GM19467 (cell line): ENCODE data around the gene KIF2A.

Experiments used
- ATAC-seq: cut with Tn5 transposase; IDR thresholded peaks from one replicate; pipeline ENCODE4 v1.9.1; 2021; ENCODE audit warnings: mild to moderate bottlenecking, moderate library complexity; ENCODE audit not compliant: unreplicated experiment

KIF2A gene

DNA sequence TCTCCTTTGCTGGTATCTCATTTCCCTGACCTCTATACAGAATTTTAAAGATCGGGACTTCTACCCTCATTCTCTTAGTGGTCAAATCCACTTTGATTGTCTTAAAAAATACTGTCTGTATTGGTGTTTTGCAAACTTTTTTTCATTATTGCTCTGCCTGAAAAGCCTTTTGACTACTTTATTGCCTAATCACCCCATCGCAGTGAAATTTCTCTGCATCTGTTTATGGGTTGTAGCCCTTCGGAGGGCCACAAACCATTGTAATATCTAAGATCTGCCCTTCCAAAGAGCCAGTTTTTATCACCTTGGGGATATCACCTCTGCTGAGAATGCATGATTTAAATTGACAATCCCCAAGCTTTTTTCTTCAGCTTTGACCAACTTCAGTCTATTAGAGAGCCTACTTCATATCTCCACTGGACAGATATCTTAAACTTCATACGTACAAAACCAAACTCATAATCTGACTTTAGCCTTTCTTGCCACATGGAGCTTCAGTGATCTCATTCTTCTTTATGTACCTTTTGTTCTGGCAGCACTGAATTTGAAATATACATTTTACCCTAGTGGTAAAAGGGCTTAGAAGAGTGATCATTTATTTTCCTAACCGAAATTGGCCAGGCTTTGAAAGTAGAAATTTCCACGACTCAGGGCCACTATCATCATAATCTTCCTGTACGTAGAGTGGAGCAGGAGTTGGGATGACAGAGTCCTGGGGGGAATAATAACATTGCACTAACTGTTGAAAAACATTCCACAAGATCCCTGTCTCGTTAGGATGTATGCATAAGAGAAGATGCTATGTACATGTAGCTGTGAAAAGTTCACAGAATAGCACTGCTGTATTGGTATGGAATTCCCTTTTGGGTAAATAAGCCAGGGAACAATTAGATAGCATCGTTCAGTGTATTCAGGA, 21.4 kb downstream of the KIF2A start:
- ATAC-seq: no peak

DNA sequence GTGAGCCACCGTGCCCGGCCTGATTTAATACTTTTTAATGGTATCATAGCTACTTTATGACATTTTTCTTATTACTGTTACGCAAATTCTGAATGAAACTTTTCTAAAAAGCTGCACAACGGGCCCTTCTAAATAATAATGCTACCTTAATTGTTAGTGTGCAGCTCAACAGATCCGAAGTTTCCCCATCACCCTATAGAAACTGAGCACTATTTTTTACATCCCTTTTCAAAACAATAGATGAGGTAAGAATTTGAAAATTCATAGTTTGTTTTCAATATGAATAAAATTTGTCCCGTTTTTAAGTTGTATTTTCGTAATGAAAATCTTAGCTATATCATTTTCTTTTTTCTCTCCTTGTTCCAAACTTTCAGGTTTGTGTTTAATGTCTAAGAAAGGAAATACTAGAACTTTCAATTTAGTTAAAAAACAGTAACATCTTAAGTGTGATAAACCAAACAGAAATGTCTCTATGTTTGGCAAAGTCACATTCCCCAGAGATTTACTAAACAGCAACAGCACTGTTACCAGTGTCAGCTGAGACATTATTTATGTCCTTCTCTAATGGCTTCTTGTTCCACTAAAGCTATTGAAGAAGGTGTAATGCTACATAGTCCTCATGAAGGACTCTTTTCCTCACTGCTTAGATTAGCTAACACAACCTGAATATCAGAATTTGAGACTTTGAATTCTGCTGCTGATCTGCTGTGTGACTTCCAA, 22.9 kb downstream of the KIF2A start:
- ATAC-seq: no peak

DNA sequence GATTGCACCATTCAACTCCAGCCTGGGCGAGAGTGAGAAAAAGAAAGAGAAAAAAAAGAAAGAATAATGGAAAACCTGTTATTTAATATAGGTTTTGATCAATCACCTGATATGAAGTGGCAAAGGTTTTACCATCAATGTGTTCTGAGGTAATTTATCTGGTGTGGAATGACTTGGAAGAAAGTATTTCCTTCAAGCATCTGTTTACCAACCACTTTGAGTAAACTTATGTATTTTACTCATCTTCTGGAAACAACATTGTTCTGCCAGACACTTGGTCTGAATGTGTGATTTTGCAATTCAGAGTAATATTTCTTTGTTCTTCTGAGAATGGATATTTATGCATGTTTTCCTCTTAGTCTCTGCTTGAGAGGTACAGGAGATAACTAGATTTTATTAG, 24.3 kb downstream of the KIF2A start:
- ATAC-seq: no peak

GRCh38 chr5:62331921-62332320, 25.9 kb downstream of the KIF2A start:
- no peak for ATAC-seq

DNA sequence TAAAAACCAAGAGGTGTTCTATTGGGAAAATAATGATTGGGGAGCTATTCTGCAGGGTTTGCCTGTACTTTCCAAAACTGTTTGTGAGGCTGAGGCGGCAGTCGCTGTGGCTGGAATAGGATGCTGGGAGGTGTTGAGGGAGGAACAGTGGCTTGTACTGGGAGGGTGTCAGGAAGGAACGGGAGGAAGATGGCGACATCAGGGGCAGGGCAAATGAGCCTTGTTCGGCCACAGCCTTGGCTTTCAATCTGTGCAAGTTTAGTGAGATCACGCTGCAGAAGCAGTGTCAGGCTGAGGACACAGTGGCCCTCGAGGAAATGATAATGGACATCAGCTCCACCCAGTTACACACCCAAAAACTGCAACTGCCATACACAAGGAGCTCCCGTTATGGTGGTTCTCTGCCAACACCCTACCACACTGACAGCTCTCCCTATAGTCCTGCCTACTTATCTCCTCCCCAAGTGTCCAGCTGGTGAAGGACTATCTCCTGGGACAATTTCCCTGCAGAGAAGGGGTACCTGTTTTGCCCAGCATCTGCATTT, 27.3 kb downstream of the KIF2A start:
- no peak for ATAC-seq

DNA sequence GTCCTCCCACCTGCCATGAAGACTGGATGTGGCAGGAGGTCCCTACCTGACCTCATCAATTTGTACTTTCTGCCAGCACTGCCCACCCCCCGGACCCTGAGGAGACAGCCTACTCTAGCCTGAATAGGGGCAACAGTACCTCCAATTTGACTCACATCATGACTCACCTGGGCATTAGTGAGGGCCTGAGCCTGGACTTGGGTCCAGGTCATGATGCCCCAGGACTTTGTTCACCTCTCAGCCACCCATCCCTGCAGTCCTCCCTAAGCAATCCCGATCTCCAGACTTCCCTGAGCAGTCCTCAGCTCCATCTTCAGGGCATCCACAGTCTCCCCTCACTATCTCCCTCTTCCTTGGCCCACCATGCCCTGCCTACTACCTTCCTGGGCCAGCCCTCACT, 28.1 kb downstream of the KIF2A start:
- no peak for ATAC-seq

DNA sequence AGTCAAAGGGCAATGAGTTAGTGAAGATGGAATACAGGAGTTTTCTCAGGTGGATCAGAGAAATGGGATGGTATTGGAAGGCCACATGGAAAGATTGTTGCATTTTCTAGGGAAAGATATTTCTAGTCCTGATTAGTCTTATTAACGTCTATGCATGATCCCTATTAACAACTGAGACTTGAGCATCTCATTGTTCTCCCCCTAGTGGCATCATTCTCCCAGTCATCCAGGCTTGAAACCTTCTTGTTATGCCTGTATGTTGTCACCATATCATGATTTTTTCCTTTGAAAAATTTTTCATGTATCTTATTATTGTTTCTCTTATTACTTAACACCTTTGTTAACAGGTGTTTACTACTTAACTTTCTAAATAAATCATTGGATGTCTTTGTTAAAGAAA, 34.4 kb downstream of the KIF2A start:
- ATAC-seq: no peak

GRCh38 chr5:62340979-62341378, 35.0 kb downstream of the KIF2A start:
- no peak for ATAC-seq

DNA sequence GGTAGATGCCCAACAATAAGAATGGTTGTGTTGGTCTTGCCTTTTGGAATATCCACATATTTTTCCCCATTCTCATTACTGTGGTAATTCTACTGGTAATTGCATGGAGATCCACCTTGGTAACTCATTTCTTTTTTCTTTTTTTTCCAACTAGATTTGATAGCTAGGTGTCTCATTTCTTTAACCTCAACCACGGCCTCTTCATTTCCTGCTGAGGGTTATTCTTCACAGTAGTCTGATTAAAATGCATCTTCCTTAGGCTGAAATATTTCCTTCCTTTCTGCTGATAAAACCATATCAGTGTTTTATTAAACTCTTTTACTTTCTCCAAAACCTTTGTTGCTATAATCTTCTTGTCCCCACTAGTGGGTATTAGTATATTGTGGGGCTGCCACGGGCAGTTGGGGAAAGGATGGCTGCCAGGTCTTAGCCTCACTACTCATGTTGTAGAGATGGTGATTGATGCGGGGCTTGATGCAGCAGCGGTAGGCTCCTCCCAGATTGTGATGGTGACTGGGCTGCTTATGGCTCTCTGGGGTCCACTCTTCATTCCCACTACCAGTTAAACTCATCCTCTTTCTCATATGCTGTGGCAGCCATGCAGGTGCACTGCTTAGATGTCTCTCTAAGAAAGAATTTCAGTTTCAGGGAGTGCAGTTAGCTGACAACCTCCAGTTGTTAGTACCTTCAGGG, 35.9 kb downstream of the KIF2A start:
- peak; percentile 57 for ATAC-seq

DNA sequence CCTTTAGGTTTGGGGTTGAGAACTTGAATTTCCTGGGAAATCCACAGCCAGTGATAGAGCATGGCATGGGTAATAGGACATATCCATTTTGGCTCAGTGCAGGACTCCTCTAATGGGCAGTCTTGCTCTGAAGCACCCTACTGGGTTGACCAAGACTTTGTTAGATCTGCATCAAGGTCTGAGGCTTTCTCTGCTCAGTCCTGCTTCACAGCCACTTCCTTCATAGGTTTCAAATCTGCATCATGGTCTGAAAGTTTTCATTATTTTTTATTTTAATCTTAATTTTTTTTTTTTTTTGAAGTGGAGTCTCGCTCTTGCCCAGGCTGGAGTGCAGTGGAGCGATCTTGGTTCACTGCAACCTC, 36.5 kb downstream of the KIF2A start:
- peak; percentile 31 for ATAC-seq

GRCh38 chr5:62343428-62343827, 37.4 kb downstream of the KIF2A start:
- ATAC-seq: no peak

- ATAC-seq: no peak
These were observed 40.7 kb downstream of the KIF2A start for GRCh38 chr5:62346748-62347147.

DNA sequence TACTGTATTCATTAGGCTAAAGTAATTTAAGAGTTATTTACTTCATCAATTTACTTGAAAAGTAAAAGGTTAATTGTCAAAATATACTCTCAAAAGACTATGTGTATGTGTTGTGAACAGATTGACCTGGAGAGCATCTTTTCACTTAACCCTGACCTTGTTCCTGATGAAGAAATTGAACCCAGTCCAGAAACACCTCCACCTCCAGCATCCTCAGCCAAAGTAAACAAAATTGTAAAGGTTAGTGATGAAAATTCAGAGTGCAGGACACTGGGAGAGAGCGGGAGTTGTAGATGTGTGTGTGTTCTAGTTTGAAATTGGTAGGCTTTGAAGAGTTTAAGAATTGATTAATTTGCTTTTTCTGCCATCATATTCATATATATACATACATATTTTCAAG, 41.9 kb downstream of the KIF2A start:
- ATAC-seq: no peak

DNA sequence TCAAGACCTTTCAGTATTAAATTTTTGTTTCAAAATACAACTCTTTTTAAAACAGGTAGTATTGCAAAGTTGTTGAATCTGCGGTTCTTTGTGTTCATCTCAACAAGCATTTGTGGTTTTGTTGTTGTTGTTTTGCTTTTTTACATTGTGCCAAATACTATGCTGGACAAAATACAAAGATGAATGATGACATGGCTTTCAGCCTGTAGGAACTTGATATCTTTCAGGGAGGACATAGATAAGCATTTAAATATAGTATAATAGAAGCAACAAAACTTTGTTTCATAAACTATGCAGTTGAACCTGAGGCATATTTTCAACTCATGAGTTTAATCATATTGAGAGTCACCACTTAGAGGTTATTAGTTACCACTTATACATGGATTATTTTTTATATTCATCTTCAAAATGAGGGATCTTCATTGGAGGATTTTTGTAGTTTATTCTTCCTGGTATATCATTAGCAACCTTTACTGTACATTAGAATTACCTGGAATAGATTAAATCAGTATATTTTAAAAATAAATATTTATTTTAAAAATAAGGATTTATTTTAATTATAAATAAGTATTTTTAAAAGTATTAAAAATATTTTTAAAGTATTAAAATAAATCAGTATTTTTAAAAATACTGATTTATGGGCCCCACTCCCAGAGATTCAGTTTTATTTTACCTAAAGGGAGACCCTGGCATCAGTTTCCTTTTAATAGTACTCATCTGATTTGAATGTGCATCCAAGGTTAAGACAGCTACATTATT, 42.9 kb downstream of the KIF2A start:
- no peak for ATAC-seq

DNA sequence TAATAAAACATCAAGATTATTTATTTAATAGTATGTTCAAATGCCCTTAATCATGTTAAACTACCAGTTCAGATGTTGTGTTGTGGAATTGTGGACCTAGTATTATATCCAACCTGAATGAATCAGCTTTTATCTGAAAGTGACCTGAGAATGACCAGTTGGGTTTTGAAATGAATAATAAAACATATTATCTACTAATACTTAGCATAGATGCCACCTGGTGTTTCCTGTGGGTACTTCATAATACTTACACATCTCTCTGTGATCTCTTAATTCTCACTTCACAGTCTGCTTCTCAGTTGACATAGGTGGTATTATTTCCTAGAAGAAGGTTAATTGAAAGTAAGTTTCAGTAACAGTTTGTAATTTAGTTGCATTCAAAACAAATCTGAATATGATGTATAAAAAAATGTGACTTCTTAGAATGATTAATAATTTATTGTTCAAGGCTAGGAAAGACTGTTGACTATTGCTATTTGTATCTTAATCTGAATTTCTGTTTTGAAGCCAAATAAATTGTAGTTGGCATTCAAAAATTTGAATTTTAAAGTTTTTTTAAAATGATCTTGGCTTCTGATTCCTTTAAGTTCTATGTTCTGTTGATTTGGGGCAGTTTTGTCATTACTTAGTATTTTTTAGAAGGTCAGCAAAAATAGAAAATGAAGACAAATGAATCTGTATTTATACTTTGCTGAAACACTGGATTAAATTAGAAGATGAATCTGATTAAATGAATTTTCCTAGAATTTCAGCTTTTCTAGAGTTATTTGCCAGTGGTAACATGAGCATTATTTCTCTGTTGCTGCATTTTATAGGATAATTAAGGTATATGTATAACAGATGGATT, 48.2 kb downstream of the KIF2A start:
- peak; percentile 71 for ATAC-seq

- ATAC-seq: no peak
These were observed 56.7 kb downstream of the KIF2A start for GRCh38 chr5:62362701-62363100.

DNA sequence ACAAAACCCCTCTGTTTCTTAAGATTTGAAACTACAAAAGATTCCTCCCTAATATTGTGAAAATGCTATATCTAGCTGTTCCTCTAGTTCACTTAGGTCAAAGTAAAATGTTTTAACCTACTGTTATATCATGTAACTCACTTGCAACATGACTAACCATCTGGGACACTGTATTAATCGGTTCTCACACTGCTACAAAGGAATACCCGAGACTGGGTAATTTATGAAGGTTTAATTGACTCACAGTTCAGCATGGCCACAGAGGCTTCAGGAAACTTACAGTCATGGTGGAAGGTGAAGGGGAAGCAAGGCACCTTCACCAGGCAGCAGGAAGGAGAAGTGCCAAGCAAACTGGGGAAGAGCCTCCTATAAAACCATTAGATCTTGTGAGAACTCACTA, 63.0 kb downstream of the KIF2A start:
- no peak for ATAC-seq

DNA sequence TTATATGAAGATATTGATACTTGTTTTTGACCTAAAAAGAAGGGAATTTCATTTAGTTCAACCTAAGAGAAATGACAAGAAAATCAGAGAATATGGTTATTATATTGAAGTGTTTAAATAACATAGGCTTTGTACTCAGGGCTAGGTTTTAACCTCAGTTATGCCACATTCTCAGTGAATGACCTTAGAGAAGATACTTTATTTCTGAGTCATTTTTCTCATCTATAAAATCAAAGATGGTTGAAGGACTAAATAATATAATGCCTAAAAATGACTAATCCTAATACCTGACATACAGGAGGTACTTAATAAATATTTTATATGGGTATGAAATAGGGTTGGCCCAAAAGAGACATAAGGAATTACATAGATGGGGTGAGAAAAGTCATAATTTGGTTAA, 65.4 kb downstream of the KIF2A start:
- ATAC-seq: no peak

GRCh38 chr5:62372600-62372999, 66.6 kb downstream of the KIF2A start:
- no peak for ATAC-seq

- no peak for ATAC-seq
These were observed 67.4 kb downstream of the KIF2A start for GRCh38 chr5:62373382-62373781.
